HS-5 (cell line): ENCODE measurements around the gene TRAFD1.

Experiments
- DNase-seq: peaks from one replicate; pipeline ENCODE4 v3.0.0-alpha.2; 2012; ENCODE audit warnings: low read depth

TRAFD1 gene

GRCh38 chr12:112160611-112161010 is 35.3 kb downstream of the TRAFD1 start:
- DNase-seq = no peak

- no peak for DNase-seq
Measured at GRCh38 chr12:112161711-112162110, 36.4 kb downstream of the TRAFD1 start.

GRCh38 chr12:112162241-112162790 is 37.0 kb downstream of the TRAFD1 start:
- no peak for DNase-seq

GRCh38 chr12:112163056-112163455 is 37.7 kb downstream of the TRAFD1 start:
- no peak for DNase-seq

GRCh38 chr12:112163471-112163991 is 38.2 kb downstream of the TRAFD1 start:
- DNase-seq = no peak

GRCh38 chr12:112164011-112164660 is 38.8 kb downstream of the TRAFD1 start:
- DNase-seq = no peak

GRCh38 chr12:112165624-112166023 is 40.3 kb downstream of the TRAFD1 start:
- DNase-seq = no peak

GRCh38 chr12:112166051-112167015 is 41.0 kb downstream of the TRAFD1 start:
- DNase-seq = no peak

GRCh38 chr12:112167031-112167461 is 41.7 kb downstream of the TRAFD1 start:
- no peak for DNase-seq

GRCh38 chr12:112167718-112168525 is 42.6 kb downstream of the TRAFD1 start:
- DNase-seq = no peak

GRCh38 chr12:112168561-112168971 is 43.2 kb downstream of the TRAFD1 start:
- no peak for DNase-seq

- no peak for DNase-seq
Measured at GRCh38 chr12:112169161-112169872, 44.0 kb downstream of the TRAFD1 start.

- no peak for DNase-seq
Measured at GRCh38 chr12:112169966-112170365, 44.6 kb downstream of the TRAFD1 start.

GRCh38 chr12:112170376-112170775 is 45.0 kb downstream of the TRAFD1 start:
- peak; percentile 2 for DNase-seq

GRCh38 chr12:112170971-112171596 is 45.7 kb downstream of the TRAFD1 start:
- DNase-seq = no peak

- DNase-seq = no peak
Measured at GRCh38 chr12:112172556-112173324, 47.4 kb downstream of the TRAFD1 start.

GRCh38 chr12:112175361-112176155 is 50.2 kb downstream of the TRAFD1 start:
- no peak for DNase-seq

GRCh38 chr12:112176321-112177010 is 51.1 kb downstream of the TRAFD1 start:
- DNase-seq = no peak
